ENCODE measurements around the gene CPB2. TPM values are rescaled to one million over a fixed set of nuclear protein-coding genes. Genes with fewer than 3 reads are reported as not detected.
A peak's percentile ranks its signal among the peaks of the same experiment; 100 is the strongest.

The CPB2 gene
- total RNA-seq, 1 experiment from 2014 or later = not detected

GRCh38 chr13:46051968-46052318 lies 52.9 kb downstream of the CPB2 start:
- peak; percentile 1 for DNase-seq (ENCODE audit: low read depth)

- DNase-seq (ENCODE audit: low read depth) = no peak
Observed at GRCh38 chr13:46050771-46051170, 54.1 kb downstream of the CPB2 start.

- DNase-seq (ENCODE audit: low read depth) = no peak
Observed at GRCh38 chr13:46045424-46045823, 59.4 kb downstream of the CPB2 start.

GRCh38 chr13:46043647-46044046 lies 61.2 kb downstream of the CPB2 start:
- DNase-seq (ENCODE audit: low read depth) = no peak

GRCh38 chr13:46041419-46041839 lies 63.4 kb downstream of the CPB2 start:
- no peak for DNase-seq (ENCODE audit: low read depth)

- DNase-seq (ENCODE audit: low read depth) = no peak
Observed at GRCh38 chr13:46040763-46041162, 64.1 kb downstream of the CPB2 start.

GRCh38 chr13:46039411-46040182 lies 65.2 kb downstream of the CPB2 start:
- no peak for DNase-seq (ENCODE audit: low read depth)

- no peak for DNase-seq (ENCODE audit: low read depth)
Observed at GRCh38 chr13:46038296-46038695, 66.5 kb downstream of the CPB2 start.

GRCh38 chr13:46035066-46035465 lies 69.8 kb downstream of the CPB2 start:
- DNase-seq (ENCODE audit: low read depth) = no peak

GRCh38 chr13:46032341-46032740 lies 72.5 kb downstream of the CPB2 start:
- no peak for DNase-seq (ENCODE audit: low read depth)

- no peak for DNase-seq (ENCODE audit: low read depth)
Observed at GRCh38 chr13:46031581-46032263, 73.1 kb downstream of the CPB2 start.

- no peak for DNase-seq (ENCODE audit: low read depth)
Observed at GRCh38 chr13:46025157-46025556, 79.7 kb downstream of the CPB2 start.

GRCh38 chr13:46022481-46022880 lies 82.4 kb downstream of the CPB2 start:
- no peak for DNase-seq (ENCODE audit: low read depth)

GRCh38 chr13:46016216-46016615 lies 88.6 kb downstream of the CPB2 start:
- DNase-seq (ENCODE audit: low read depth) = no peak

- DNase-seq (ENCODE audit: low read depth) = no peak
Observed at GRCh38 chr13:46015366-46015765, 89.5 kb downstream of the CPB2 start.

GRCh38 chr13:46012404-46012803 lies 92.4 kb downstream of the CPB2 start:
- DNase-seq (ENCODE audit: low read depth) = no peak

GRCh38 chr13:46010148-46010547 lies 94.7 kb downstream of the CPB2 start:
- DNase-seq (ENCODE audit: low read depth) = no peak

- no peak for DNase-seq (ENCODE audit: low read depth)
Observed at GRCh38 chr13:46008631-46009030, 96.2 kb downstream of the CPB2 start.

GRCh38 chr13:46006688-46007452 lies 98.0 kb downstream of the CPB2 start:
- peak; percentile 7 for DNase-seq (ENCODE audit: low read depth)

GRCh38 chr13:46004491-46004890 lies 100.3 kb downstream of the CPB2 start:
- no peak for DNase-seq (ENCODE audit: low read depth)
